HG03045 (cell line): ENCODE measurements around the gene ANKRD42.
"Not testable (repeated sequence)": the region's sequence is repeated elsewhere in the genome, so short reads cannot be mapped to it uniquely, and the experiment has no call there.

Source experiments
- ATAC-seq: cut with Tn5 transposase; IDR thresholded peaks from one replicate; pipeline ENCODE4 v1.9.1; 2021; ENCODE audit warnings: mild to moderate bottlenecking, moderate library complexity; ENCODE audit not compliant: unreplicated experiment

The ANKRD42 gene

DNA sequence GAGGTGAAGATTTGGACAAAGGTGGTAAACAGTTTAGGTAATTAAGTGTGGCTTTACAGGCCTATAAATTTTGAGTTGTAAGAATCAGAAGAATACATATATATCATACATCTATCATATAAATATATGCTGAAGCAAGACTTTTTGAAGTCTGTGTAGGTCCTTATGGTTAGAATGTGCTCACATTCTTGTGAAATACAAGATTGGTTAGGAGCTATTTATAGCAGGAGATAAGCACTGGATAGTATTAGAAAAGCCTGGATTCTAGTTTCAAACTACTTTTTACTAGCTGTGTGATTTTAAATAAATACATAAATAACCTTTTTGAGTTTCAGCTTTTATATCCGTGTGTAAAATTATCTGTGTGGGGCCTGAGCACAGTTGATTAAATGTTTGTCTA is 42.3 kb downstream of the ANKRD42 start:
- no peak for ATAC-seq

DNA sequence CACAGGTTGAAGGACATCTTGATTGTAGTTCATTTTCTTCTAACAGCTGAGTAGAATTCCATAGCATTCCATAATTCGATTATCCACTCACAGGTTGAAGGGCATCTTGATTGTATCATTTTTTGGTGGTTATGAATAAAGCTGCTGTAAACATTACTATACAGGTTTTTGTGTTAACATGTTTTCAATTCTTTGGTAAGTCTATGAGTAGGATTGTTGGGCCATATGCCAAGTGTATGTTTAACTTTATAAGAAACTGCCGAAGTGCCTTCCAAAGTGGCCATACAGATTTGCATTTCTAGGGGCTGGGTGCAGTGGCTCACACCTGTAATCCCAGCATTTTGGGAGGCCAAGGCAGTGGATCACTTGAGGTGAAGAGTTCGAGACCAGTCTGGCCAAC is 44.6 kb downstream of the ANKRD42 start:
- ATAC-seq = no peak

DNA sequence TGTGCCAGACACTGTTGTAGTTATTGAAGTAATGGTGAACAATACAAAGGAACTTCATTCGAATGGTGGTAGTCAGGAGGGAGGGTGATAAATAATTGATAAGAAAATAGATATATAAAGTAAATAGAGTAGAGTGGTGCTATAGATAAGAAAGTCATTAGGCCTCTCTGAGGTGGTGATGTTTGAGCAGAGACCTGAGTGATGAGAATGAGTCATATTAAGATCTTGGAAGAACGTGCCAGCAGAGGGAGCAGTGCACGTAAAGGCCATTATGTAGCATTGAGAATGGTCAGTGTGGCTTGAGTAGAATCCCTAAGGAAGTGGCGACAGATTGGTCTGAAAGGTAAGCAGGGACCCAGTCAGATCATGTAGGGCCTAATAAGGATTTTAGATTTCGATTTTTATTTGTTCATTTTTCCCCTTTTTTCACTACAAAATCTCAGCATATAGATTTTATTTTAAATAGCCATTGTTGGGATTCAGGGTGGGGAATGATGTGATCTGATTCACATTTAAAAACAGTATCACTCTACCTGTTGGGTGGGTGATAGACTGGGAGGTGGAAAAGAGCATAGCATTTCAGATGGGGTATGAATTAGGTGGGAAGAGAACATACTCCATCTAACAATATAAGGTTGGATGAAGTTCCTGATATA is 47.9 kb downstream of the ANKRD42 start:
- peak; percentile 71 for ATAC-seq

DNA sequence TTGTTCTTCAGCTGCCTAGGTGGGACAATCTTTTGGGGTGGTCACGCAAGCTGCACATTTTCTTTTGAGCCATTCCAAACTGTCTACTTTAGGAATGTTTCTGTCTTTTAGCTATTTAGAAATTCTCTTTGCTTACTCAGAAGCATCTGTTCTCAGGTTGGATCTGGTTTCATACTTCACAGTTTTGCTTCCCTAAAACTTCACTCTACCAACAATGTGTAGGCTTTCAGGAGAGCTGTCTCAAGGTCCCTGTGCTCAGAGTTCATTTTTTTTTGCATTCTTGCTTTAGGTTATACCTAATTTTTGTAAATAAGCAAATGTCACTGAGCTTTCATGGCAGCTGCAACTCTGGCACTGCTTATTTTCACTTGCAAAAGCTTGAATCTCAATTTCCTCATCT is 55.9 kb downstream of the ANKRD42 start:
- no peak for ATAC-seq

DNA sequence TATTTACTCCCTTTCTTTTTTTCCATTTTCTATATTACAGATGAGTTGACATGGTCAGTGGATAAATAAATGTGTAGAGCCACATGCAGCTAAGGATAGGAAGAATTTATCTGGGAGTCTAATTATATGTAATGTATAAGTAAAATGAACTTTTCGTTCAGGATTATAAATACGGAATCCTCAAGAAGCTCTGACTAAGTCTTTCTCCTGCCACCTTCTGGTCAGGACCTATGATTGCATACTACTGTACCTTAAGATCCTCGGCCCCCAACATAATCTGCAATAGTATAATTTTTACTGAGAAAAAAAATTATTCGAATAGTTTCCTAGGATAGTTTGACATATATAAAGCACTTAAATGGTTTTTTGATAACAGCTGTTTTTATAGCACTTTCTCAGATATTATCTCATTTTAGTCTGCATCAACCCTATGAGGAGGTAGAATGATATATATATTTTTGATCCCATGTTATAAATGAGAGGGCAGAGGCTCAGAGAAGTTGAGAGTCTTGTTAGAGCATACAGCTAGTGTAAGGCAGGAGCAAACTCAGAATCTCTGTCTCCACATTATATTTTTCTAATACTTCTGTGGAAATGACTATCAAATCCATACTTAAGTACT is 56.6 kb downstream of the ANKRD42 start:
- no peak for ATAC-seq

DNA sequence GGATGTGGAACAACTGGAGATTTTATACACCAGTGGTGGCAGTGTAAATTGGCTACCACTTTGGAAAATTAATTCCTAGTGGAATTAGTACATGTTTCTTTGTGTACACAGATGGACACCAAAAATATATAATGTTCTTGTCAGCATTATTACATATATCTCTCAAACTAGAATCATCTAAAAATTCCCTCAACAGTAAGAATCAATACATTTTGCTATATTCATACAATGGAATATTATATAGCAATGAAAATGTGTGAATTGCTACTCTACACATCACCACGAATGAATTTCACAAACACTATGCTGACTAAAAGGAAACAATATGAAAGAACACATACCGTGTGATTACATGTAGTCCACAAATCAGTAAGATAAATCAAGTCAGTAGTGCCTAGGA is 58.8 kb downstream of the ANKRD42 start:
- no peak for ATAC-seq

DNA sequence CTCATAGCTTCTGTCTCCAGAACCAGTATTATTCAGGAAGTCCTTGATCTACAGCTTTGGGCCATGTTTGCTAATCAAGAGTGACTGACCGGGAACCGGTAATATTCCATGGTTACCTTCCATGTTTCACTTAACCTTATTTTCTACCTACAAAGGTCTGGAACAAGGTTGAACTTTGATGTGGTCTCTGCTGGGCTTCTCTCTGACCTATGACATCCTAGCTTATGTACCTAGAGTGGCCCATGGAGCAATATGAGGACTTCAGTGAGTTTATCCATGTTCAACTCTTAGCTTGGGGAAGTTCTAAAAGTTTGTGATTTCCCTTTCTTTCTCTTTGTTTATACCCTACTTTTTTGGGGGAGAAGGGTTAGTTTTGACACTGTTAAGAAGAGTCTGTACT is 59.4 kb downstream of the ANKRD42 start:
- ATAC-seq = no peak

DNA sequence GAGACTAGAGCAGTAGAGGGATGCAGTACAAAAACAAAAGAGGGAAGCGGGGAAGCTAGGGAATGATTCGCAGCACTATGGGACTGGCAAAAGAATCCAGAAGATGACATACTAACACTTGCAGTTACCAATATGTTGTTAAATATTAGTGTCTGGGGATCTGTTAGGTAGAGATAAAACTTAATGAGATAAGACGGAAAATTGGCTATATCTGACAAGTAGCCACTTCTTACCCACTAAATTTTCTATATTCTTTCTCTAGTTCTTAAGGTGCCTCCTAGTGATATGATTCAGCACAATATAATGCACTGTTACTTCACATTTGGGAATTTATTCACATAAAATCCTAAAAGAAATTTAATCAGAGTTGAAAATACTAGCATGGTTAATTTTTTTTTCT is 61.9 kb downstream of the ANKRD42 start:
- ATAC-seq = no peak

DNA sequence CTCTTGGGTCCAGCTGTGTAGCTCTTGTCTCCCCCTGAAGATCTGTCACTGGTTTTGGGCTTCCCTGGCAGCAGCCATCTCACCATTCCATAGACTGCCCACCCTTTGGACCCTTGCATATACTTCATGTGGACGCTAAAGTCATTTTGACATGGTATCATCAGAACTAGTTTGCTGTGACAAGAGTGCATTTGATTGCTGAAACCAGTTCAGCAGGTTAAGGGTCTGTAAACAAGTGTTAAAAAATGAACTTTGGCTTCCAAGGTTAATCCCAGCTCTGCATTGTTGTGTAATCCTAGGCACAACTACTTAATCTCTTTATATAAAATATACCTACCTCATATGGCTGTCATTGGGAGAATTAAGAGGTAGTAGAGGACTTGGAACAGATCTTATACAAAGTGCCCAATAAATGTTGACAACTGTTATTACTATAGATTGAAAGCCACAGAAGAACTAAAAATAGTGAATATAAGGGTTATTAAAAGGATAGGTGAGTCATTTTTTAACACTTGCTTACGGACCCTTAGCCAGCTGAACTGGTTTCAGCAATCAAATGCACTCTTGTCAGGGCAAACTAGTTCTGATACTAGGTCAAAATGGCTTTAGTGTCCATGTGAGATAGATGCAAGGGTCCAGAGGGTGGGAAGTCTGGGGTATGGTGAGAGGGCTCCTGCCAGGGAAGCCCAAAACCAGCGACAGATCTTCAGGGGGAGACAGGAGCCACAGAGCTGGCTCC is 63.3 kb downstream of the ANKRD42 start:
- ATAC-seq = no peak

DNA sequence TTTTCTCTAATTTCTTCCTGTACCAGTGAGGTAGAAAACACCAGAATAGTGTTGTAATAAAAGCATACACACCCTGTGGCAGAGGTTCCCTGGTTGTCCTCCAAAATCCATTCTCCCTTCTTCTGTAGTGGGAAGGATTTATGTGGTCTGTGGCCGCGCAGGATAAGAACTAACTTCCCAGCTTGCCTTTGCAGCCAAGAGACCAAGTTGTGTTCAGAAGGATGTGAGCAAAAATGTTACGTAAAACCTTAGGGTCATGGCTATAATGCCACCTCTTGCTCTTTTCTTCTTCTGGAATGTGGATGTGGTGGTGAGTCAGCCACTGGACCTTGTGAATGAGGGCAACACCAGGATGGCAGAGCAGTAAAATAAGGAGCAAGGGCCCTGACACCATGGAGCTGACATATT is 64.3 kb downstream of the ANKRD42 start:
- ATAC-seq = no peak

DNA sequence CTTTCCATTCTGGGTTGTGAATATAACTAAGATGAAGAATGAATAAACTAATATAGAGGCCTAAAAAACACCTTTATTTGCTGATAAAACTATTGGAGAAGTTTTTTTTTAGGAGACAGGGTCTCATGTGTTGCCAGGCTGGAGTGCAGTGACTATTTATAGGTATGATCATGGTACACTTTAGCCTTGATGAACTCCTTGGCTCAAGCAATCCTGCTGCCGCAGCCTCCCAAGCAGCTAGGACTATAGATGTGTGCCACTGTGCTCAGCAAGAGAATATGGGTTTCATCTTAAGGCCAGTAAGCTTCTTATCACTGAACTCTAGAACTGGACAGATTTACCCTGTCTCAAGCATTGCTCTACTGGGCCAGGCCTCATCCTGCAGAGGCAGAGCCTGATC is 66.0 kb downstream of the ANKRD42 start:
- no peak for ATAC-seq

DNA sequence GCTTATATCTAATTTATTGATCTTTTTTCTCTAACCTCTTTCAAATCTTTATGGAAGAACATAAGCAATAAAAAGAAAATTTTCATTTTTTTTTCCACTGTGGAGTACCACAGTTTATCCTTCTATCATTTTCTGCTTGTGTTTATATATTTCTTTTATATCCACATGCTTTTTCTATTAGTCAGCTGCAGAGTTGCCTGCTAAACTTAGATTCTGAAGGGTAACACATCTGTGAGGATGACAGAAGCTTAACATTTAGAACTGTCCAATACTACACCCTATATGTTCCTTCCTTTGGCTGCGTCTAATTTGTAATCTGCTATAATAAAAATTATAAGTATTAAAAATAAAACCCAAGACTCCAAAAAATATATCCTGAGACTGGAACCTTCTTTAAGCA is 71.8 kb downstream of the ANKRD42 start:
- ATAC-seq = no peak

DNA sequence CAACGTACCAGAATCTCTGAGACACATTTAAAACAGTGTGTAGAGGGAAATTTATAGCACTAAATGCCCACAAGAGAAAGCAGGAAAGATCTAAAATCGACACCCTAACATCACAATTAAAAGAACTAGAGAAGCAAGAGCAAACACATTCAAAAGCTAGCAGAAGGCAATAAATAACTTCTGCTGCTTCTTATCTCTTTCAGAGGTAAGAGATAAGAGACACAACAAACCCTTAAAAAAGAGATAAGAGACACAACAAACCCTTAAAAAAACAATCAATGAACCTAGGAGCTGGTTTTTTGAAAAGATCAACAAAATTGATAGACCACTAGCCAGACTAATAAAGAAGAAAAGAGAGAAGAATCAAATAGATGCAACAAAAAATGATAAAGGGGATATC is 75.6 kb downstream of the ANKRD42 start:
- ATAC-seq = not testable (repeated sequence)

DNA sequence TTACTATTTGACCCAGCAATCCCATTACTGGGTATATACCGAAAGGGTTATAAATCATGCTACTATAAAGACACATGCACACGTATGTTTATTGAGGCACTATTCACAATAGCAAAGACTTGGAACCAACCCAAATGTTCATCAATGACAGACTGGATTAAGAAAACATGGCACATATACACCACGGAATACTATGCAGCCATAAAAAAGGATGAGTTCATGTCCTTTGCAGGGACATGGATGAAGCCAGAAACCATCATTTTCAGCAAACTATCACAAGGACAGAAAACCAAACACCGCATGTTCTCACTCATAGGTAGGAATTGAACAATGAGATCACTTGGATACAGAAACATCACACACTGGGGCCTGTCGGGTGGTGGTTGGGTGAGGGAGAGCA is 78.2 kb downstream of the ANKRD42 start:
- not testable (repeated sequence) for ATAC-seq

DNA sequence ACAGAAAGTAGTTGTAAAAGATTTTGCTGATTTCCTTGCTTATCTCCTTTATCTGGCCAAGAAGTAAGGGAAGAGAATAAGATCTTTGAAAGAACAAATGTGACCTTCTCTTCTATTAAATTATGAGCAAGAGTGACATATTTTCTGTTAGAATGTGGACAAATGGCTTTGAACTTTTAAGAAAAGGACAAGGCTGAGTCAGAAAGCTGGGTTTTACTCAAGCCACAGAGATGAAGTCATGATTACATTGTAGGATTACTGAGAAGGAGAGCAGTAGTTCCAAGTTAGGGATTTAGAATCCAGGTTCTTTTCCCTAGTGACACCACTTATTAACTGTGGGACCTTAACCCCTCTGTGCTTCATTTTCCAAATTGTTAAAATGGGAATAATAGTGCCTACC is 79.1 kb downstream of the ANKRD42 start:
- no peak for ATAC-seq

DNA sequence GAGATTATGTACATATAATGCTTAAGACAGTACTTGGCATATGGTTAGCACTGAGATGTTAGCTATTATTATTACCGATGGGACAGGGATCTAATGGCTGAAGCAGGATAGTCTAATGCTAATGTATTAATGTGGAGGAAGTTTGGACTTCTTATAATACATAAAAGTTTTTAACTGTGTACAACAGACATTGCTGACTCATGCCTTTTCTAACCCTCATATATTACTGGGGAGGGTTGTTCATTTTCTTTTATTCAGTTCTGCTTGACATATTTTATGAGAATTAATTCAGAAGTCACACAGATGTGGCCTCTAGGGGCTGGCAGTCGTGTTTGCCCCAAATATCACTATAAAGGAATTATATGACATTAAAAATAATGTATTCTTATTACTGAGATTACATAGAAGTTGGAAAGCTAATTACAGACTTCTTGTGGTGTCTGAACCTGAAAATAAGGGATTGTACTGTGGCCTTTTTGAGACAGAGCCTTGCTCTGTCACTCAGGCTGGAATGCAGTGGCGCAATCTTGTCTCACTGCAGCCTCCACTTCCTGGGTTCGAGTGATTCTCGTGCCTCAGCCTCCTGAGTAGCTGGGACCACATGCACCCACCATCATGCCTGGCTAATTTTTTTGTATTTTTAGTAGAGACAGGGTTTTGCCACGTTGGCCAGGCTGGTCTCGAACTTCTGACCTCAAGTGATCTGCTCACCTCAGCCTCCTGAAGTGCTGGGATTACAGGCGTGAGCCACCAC is 82.6 kb downstream of the ANKRD42 start:
- no peak for ATAC-seq

DNA sequence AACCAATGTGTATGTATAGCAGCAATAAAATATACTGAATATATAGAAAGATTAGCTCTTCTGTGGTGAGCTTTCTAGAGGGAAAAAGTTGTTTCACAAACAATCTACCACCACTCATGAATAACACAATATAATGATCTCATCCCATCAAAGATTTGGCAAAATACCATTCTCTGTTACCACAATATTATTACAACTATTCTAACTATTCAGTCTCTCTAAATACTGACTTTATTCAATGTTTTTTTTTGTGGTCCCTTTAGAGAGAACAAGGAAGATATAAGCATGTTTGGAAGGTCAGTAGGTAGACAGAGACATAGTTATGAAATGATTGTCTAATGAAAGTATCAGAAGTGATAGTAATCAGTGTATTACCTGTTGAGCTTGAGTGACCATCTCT is 84.8 kb downstream of the ANKRD42 start:
- ATAC-seq = no peak

DNA sequence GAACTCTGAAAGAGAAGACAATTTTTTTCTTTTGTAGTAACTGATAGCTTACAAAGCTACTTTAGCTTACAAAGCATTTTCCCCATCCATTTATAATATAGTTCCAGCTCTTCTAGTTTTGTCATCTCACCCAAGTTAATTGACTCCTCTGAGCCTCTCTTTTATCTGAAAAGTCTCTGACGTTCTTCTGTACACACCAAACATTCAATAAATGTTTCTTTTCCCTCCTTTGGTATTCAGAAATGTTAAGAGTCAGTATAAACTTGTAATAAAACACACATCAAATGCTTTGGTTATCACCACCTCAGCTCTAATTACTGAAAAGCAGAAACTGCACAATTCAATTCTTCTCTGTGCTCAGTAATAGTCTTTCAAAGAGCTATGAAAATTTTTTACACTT is 86.7 kb downstream of the ANKRD42 start:
- ATAC-seq = no peak

DNA sequence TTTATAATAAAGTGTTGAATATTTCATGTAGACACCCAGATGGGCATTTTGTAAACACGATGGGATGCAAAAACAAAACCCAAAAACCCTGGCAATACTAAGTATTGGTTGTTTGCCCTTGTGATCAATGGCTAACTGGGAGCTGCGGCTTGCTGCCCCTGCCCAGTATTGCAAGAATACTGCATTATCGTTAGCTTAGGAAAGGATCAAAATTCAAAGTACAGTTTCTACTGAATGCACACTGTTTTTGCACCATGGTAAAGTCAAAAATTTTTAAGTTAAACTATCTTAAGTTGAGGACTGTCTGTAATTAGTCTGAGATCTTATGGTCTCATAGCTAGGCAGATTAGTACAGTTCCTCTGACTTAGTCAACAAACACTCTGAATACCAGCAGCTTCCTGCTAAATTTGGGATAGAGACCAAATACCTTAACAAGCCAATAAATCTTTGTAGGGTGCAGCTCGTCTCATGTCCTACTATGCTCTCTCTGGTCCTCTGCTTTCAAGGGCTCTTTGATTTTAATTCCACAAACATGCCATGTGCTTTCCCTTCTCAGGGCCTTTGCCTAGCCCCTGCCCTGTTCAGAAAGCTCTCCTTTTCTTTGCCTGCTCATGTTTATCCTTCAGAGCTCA is 88.7 kb downstream of the ANKRD42 start:
- no peak for ATAC-seq

DNA sequence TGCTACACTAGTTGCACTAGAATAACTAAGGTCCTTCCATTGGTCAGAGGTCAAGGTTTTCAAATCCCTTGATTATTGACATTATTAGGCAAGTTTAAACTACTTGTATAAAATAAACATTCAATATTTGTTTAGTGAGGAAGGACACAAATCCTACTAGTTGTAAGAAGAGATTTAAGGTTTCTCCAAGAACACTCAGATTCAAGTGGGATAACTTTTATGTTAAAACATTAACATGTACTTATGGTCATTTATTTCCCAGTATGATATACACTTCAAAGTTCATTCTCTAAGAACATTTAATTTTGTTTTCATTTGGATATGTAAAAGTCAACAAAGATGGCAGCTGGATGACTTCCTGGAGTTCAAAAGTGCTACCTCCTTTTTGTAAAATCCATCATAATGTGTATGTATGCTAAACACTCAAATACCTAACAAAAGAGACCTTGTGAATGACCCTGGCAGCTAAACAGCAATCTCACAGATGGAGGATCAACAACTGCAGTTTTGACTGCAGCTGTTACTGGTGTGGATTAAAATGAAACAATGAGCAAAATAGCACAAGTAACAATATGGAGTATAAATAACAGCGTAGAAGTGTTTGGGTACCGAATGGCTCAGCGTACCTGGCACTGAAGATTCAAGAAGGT is 91.1 kb downstream of the ANKRD42 start:
- no peak for ATAC-seq
